SK-N-SH treated with all-trans-retinoic acid at 6 μM for 48 hours (cell line): ENCODE results near the gene MNT.

ENCODE experiments used
- ARNTL ChIP-seq: fragments of 450-650 bp; formaldehyde crosslinking; IDR thresholded peaks from 2 replicates; pipeline ENCODE4 v1.5.0; 2020; ENCODE audit warnings: low read depth, mild to moderate bottlenecking, moderate library complexity, borderline replicate concordance
- CSDC2 ChIP-seq: fragments of 250-450 bp; sonication (Bioruptor Pico); IDR thresholded peaks from 2 replicates; pipeline ENCODE4 v1.5.0; 2020; ENCODE audit warnings: mild to moderate bottlenecking, moderate library complexity
- ESRRG ChIP-seq: fragments of 250-450 bp; sonication (Bioruptor Pico); IDR thresholded peaks from 2 replicates; pipeline ENCODE4 v1.6.1; 2021; ENCODE audit warnings: mild to moderate bottlenecking
- ISL1 ChIP-seq: fragments of 250-450 bp; sonication (Bioruptor Pico); IDR thresholded peaks from 2 replicates; pipeline ENCODE4 v2.1.2; 2022; ENCODE audit warnings: mild to moderate bottlenecking, moderate library complexity
- POU6F1 ChIP-seq: fragments of 250-450 bp; sonication (Bioruptor Pico); IDR thresholded peaks from 2 replicates; pipeline ENCODE4 v1.8.0; 2021; ENCODE audit warnings: low read depth, mild to moderate bottlenecking, moderate library complexity, borderline replicate concordance
- PPARA ChIP-seq: fragments of 250-450 bp; sonication (Bioruptor Pico); IDR thresholded peaks from 2 replicates; pipeline ENCODE4 v1.5.0; 2020; ENCODE audit warnings: mild to moderate bottlenecking, borderline replicate concordance
- RARB ChIP-seq: fragments of 250-450 bp; sonication (Bioruptor Pico); IDR thresholded peaks from 2 replicates; pipeline ENCODE4 v1.8.0; 2021; ENCODE audit warnings: mild to moderate bottlenecking, moderate library complexity
- TCF4 ChIP-seq: fragments of 250-450 bp; sonication (Bioruptor Pico); IDR thresholded peaks from 2 replicates; pipeline ENCODE4 v1.8.0; 2021; ENCODE audit warnings: mild to moderate bottlenecking, moderate library complexity, borderline replicate concordance
- ZFP3 ChIP-seq: fragments of 250-450 bp; sonication (Bioruptor Pico); IDR thresholded peaks from 2 replicates; pipeline ENCODE4 v1.5.0; 2020; ENCODE audit warnings: mild to moderate bottlenecking, moderate library complexity
- ZFP30 ChIP-seq: fragments of 450-650 bp; formaldehyde crosslinking; IDR thresholded peaks from 2 replicates; pipeline ENCODE4 v1.5.0; 2022; ENCODE audit warnings: mild to moderate bottlenecking, moderate library complexity
- ZNF565 ChIP-seq: fragments of 450-650 bp; formaldehyde crosslinking; conservative IDR thresholded peaks from 2 replicates; pipeline ENCODE4 v1.5.0; 2020; ENCODE audit warnings: low read depth, mild to moderate bottlenecking, moderate library complexity
- ZNF70 ChIP-seq: fragments of 450-650 bp; formaldehyde crosslinking; IDR thresholded peaks from 2 replicates; pipeline ENCODE4 v1.5.0; 2020; ENCODE audit warnings: mild to moderate bottlenecking, moderate library complexity
- ZNF8 ChIP-seq: fragments of 450-650 bp; formaldehyde crosslinking; IDR thresholded peaks from 2 replicates; pipeline ENCODE4 v1.5.0; 2020; ENCODE audit warnings: mild to moderate bottlenecking, moderate library complexity
- TF ChIP-seq, protein P1 (sequence below): fragments of 250-450 bp; sonication (Bioruptor Pico); IDR thresholded peaks from 2 replicates; pipeline ENCODE4 v1.8.0; 2020; ENCODE audit warnings: mild to moderate bottlenecking, moderate library complexity, borderline replicate concordance

DNA sequence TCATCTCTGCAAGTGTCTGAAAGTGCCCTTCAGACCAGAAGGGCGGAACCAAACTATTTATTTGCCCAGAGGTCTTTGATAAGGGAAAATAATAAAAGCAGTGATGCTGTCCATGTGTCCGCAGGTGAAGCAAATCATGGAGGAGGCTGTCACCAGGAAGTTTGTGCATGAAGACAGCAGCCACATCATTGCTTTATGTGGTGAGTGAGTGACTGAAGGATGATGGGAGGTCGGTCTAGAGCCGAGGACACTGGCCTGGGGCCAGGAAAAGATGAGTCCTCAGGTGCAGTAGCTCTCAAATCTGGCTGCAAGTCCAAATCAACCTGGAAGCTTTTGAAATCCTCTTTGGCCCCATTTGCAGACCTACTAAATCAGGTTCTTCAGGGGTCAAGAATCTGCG, 57.4 kb downstream of the MNT start:
- TF ChIP-seq RARB = no peak
- TF ChIP-seq TCF4 (CRISPR knock-in tag) = no peak
- TF ChIP-seq ZFP30 (CRISPR knock-in tag) = no peak
- TF ChIP-seq ESRRG (CRISPR knock-in tag) = no peak
- no peak for TF ChIP-seq ZNF8 (CRISPR knock-in tag)
- TF ChIP-seq ZNF565 (CRISPR knock-in tag) = no peak
- TF ChIP-seq ZFP3 (CRISPR knock-in tag) = no peak
- TF ChIP-seq ARNTL = no peak
- TF ChIP-seq CSDC2 (CRISPR knock-in tag) = no peak
- no peak for TF ChIP-seq ZNF70
- no peak for TF ChIP-seq POU6F1
- TF ChIP-seq ISL1 = no peak
- TF ChIP-seq PPARA (CRISPR knock-in tag) = no peak
- TF ChIP-seq, protein P1, sequence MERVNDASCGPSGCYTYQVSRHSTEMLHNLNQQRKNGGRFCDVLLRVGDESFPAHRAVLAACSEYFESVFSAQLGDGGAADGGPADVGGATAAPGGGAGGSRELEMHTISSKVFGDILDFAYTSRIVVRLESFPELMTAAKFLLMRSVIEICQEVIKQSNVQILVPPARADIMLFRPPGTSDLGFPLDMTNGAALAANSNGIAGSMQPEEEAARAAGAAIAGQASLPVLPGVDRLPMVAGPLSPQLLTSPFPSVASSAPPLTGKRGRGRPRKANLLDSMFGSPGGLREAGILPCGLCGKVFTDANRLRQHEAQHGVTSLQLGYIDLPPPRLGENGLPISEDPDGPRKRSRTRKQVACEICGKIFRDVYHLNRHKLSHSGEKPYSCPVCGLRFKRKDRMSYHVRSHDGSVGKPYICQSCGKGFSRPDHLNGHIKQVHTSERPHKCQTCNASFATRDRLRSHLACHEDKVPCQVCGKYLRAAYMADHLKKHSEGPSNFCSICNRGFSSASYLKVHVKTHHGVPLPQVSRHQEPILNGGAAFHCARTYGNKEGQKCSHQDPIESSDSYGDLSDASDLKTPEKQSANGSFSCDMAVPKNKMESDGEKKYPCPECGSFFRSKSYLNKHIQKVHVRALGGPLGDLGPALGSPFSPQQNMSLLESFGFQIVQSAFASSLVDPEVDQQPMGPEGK (CRISPR knock-in tag) = no peak
